DND-41 (cell line): ENCODE measurements around the gene TSEN15.

Source experiments
- CTCF ChIP-seq: IDR thresholded peaks from 2 replicates; pipeline ENCODE4 v1.5.1; 2012; ENCODE audit warnings: borderline replicate concordance, low read length, moderate library complexity, mild to moderate bottlenecking; ENCODE audit not compliant: poor library complexity, severe bottlenecking; ENCODE audit errors: extremely low read depth
- EZH2 ChIP-seq: IDR thresholded peaks from 3 replicates; pipeline ENCODE4 v1.6.1; 2012; ENCODE audit warnings: borderline replicate concordance, low read depth, mild to moderate bottlenecking, moderate library complexity, low read length, inconsistent platforms; ENCODE audit not compliant: severe bottlenecking

DNA sequence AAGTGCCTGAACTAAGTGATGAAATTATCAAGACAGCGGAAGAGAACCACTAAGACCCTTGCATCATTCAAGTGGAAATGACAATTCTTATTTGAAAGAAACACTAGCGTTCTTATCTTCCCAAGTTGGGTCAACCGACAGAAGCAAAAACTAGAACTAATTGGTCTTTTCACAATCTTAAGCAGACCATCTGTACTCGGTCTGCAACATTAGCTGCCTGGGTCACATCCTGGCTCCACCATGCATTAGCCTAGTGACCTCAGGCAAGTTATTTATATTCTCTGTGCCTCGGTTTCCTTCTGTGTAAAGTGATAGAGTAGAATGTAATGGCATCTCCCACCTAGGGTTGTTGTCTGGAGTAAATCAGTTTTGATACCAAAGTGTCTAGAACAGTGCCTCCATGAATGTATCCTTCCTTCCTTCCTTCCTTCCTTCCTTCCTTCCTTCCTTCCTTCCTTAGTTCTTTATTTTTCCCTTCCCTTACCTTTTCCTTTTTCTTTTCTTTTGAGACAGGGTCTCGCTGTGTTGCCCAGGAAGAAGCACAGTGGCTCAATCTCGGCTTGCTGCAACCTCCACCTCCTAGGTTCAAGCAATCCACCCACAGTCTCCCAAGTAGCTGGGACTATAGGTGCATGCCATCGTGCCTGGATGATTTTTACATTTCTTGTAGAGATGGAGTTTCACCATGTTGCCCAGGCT, 20.0 kb upstream of the TSEN15 start:
- TF ChIP-seq CTCF (no peak), EZH2 (no peak)
